Measurements from ENCODE around the gene CDKAL1.

- TF ChIP-seq CTCF (IDR thresholded peaks at IDR 0.05) (no peak), POLR2AphosphoS5 (IDR thresholded peaks at IDR 0.05) (no peak), POLR2A (IDR thresholded peaks at IDR 0.05) (no peak)
Measured at GRCh38 chr6:21199262-21199661, 665.0 kb downstream of the CDKAL1 start.
